HuH-7.5 (cell line): ENCODE measurements around the gene PLXNB3.
"Not testable (repeated sequence)": the region's sequence is repeated elsewhere in the genome, so short reads cannot be mapped to it uniquely, and the experiment has no call there.

Experiments
- DNase-seq: peaks from one replicate; pipeline ENCODE4 v3.0.0; 2011; ENCODE audit warnings: low spot score

The PLXNB3 gene

GRCh38 chrX:153763989-153764755 is at the start of gene PLXNB3:
Gene PLXNB3, plus strand, starts transcription at chrX:153764249. Its CDS starts 1,287 bp downstream, at chrX:153765536.
- DNase-seq: peak; percentile 70

- DNase-seq: no peak
Measured at GRCh38 chrX:153714256-153714655, 49.8 kb upstream of the PLXNB3 start.

GRCh38 chrX:153717445-153717844 is 46.6 kb upstream of the PLXNB3 start:
- no peak for DNase-seq

DNA sequence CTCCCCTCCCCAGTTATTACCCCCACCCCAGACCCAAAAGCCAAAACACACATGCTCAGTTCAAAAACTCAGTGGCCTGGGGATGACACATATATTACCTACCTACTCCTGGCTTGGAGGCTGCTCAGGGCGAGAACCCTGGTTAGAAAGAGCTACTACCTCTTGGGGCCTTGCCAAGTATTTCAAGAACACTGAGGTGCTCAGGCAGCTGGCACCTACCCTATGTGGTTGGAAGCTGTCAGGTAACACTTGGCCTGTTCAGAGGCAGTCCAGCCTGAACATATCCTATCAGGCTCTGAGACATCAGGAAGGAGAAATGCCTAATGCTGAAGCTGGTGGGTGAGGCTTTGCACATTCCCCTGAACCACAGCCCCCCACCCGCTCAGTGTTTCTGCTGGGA is 44.8 kb upstream of the PLXNB3 start:
- DNase-seq: no peak

DNA sequence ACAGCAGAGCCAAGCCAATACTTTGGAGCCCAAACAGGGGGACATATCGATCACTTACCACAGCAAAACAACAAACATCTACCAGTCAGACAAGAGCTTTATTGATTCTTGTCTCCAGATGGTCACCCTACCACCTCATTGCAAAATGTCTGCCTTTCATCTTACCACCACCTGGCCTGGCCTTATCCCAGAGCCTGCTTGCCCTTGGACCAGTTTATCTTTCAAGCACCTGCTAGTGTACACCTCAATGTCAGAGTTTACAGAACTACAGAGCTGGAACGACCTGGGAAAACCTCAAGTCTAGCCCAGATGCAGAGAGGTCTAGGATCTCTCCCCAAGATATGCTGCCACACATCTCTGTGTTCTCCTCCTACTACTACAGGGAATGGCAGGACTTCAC is 44.3 kb upstream of the PLXNB3 start:
- no peak for DNase-seq

GRCh38 chrX:153722704-153723350 is 41.2 kb upstream of the PLXNB3 start:
- DNase-seq: no peak

DNA sequence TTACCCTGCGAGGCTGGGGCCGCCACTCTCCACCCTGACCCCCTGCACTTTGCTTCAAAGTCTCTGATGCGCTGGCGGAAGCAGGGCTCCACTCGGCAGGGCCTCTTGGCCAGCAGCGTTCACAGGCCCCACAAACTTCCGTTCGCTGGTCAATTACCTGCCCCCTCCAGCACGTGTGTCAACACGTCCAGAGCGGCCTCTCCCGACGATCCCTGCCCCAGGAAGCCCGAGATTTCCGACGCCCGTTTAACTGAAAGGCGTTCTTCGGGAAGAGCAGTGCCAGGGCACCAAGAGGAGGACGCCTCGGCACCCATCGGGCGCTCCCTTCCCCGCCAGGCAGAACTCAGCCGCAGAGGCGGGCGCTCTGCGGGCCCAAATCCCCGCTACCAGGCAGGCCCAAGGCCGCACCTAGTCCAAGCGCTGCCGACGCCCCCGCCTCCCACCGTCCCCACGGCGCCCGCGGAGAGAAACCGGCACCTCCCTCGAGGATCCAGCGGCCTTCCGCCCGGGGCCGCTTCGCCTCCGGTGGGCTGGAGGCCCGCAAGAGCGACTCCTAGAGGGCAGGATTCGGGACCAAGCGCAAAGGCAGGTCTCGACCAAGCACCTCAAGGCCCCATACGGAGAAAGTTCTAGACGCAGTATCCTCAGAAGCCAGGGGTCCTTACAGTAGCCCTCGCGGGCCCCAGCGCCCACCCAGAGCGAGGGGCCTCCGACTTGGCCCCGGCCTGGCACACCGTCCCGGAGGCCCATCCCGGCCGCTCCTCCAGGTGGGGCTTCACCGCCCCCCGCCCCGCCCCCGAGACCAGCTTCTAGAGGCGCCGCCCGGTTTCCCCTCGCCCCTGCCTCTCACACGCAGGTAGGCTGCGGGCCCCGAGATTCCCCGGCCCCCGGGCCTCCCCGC is 40.4 kb upstream of the PLXNB3 start:
- DNase-seq: peak; percentile 38

GRCh38 chrX:153724252-153725038 is 39.6 kb upstream of the PLXNB3 start, which contains the start of the genes ABCD1 and BCAP31:
Gene ABCD1, plus strand, starts transcription at chrX:153724856. Its CDS starts 411 bp downstream, at chrX:153725267.
Gene BCAP31, minus strand, starts transcription at chrX:153724387. Its CDS starts 1,143 bp downstream, at chrX:153723244.
- DNase-seq: peak; percentile 92

GRCh38 chrX:153725039-153725831 is 38.8 kb upstream of the PLXNB3 start:
- no peak for DNase-seq

- DNase-seq: no peak
Measured at GRCh38 chrX:153725832-153726285, 38.2 kb upstream of the PLXNB3 start.

DNA sequence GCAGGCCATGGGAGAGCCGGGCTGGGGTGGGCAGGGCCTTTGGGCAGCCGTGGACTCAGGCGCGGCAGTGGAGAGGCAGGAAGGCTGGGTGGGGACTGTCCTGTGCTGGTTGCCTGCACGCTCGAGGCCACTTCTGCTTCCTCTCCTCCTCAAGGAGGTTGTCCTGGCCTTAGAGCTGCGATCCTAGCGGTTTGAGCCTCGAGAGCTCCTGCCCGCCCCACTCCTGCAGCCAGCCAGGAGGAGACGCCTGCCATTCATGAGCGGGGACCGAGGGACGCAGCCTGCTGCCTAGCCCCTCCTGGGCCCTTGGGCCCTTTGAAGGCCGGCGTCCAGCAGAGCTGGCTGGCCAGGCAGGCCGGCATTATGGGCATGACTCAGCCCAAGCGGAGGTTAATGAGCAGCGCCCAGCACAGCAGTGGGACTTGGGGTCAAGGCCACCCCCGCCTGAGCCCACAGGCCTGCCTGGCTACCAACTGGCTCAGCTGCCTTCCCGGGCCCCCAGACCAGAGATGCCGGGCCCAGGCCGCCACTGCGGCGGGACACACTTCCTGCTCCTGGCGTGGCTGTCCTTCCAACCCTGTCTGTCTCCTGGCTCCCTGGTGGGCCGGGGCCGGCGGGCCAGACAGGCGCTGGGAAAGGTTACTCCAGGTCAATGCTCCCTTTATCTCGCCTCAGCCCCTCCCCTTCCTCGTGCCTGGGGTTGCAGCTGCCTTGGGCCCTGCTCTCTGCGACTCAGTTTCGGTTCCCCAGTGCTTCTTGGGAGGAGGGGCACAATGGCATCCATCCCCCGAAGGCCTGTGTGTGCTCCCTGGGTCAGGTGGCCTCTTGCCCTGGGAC is 37.5 kb upstream of the PLXNB3 start:
- peak; percentile 71 for DNase-seq

- DNase-seq: no peak
Measured at GRCh38 chrX:153727123-153727931, 36.7 kb upstream of the PLXNB3 start.

- no peak for DNase-seq
Measured at GRCh38 chrX:153728095-153728494, 36.0 kb upstream of the PLXNB3 start.

GRCh38 chrX:153728951-153729631 is 35.0 kb upstream of the PLXNB3 start:
- DNase-seq: no peak

- not testable (repeated sequence) for DNase-seq
Measured at GRCh38 chrX:153730115-153730514, 33.9 kb upstream of the PLXNB3 start.

- no peak for DNase-seq
Measured at GRCh38 chrX:153731117-153731844, 32.8 kb upstream of the PLXNB3 start.

GRCh38 chrX:153731845-153732215 is 32.2 kb upstream of the PLXNB3 start:
- no peak for DNase-seq

- no peak for DNase-seq
Measured at GRCh38 chrX:153732401-153732800, 31.6 kb upstream of the PLXNB3 start.
